Kidney (tissue), 14 donors: ENCODE results near the gene ADGRA1. TPM values are rescaled to one million over a fixed set of nuclear protein-coding genes. Genes with fewer than 3 reads are reported as not detected.
A peak's percentile ranks its signal among the peaks of the same experiment; 100 is the strongest.

ENCODE experiments used
- DNase-seq, 5 donors: peaks; one replicate each; pipeline ENCODE4 v3.0.0-alpha.2; 2013 to 2020
- FAIRE-seq: peaks from 2 replicates; lab custom pipeline; 2012; peaks lifted over from hg19 to GRCh38; lab: Jason Lieb, UNC
- H3K27ac ChIP-seq, 2 donors: one replicate each; pipeline ENCODE4 v1.7.0; 2013; ENCODE audit warnings: low read depth in 2 of 2, low read length in 2 of 2, inconsistent platforms in 1 of 2
- H3K27me3 ChIP-seq: one replicate; pipeline ENCODE4 v1.7.1; 2013; ENCODE audit warnings: low read length, inconsistent platforms; ENCODE audit not compliant: control insufficient read depth, insufficient read depth
- H3K36me3 ChIP-seq, 3 donors: one replicate each; pipeline versions ENCODE4 v1.7.0 to v1.7.1; 2013; ENCODE audit warnings: low read length in 3 of 3, control low read depth in 1 of 3, inconsistent platforms in 1 of 3; ENCODE audit not compliant: insufficient read depth in 3 of 3, control insufficient read depth in 2 of 3
- H3K4me1 ChIP-seq, 3 donors: one replicate each; pipeline versions ENCODE4 v1.7.0 to v1.7.1; 2013; ENCODE audit warnings: low read length in 3 of 3, inconsistent platforms in 1 of 3, low read depth in 1 of 3; ENCODE audit not compliant: control insufficient read depth in 2 of 3, insufficient read depth in 2 of 3
- H3K4me3 ChIP-seq, 3 donors: one replicate each; pipeline versions ENCODE4 v1.7.0 to v1.8.1; 2013; ENCODE audit warnings: low read length in 3 of 3, control low read depth in 1 of 3, inconsistent platforms in 1 of 3
- H3K9ac ChIP-seq, 3 donors: one replicate each; pipeline versions ENCODE4 v1.7.0 to v1.7.1; 2013; ENCODE audit warnings: low read length in 3 of 3, control low read depth in 1 of 3, inconsistent platforms in 1 of 3
- H3K9me3 ChIP-seq, 3 donors: one replicate each; pipeline versions ENCODE4 v1.7.0 to v1.7.1; 2013; ENCODE audit warnings: low read length in 3 of 3, control low read depth in 1 of 3, inconsistent platforms in 1 of 3; ENCODE audit not compliant: control insufficient read depth in 2 of 3, insufficient read depth in 1 of 3
- intact Hi-C: fragments of 100-400 bp; cut with DNase I; formaldehyde crosslinking; loops from one replicate; pipeline ENCODE4 v1.11.1; 2022
- polyA plus RNA-seq: library from polyadenylated mRNA; stranded (reverse); fragments of 350-450 nt; fragmentation: Illumina TruSeq; extraction: RNeasy Lipid Tissue Mini Kit (QIAGEN cat#74804); gene quantifications from one replicate; pipeline ENCODE4 v1.2.3, GENCODE V29; 2014; ENCODE audit warnings: low read depth, low replicate concordance; ENCODE audit not compliant: insufficient read depth
- total RNA-seq: library from RNA; stranded (reverse); fragmentation: NEBNext Ultra II Directional; extraction: Animal tissue kit (Norgen Biotek cat#: 25700); gene quantifications from one replicate; pipeline ENCODE4 v1.2.1, GENCODE V29; 2021
- TF ChIP-seq, protein P1 (sequence below): IDR thresholded peaks from 3 replicates; pipeline ENCODE4 v1.5.1; 2012; ENCODE audit warnings: mild to moderate bottlenecking, moderate library complexity, borderline replicate concordance; ENCODE audit not compliant: insufficient read depth; ENCODE audit errors: extremely low read depth
- donor health status: control.
- donor health status: control.
- donor health status: control.
- donor health status: control.
- donor health status: control.
- donor health status: DM: yes; HTN: yes; CAD: no.
- donor health status: Normal renal cell carcinoma (clear cell type).

The ADGRA1 gene
- total and polyA plus RNA-seq, 2 donors from 2014 or later = 0.91 to 1.1 TPM

DNA sequence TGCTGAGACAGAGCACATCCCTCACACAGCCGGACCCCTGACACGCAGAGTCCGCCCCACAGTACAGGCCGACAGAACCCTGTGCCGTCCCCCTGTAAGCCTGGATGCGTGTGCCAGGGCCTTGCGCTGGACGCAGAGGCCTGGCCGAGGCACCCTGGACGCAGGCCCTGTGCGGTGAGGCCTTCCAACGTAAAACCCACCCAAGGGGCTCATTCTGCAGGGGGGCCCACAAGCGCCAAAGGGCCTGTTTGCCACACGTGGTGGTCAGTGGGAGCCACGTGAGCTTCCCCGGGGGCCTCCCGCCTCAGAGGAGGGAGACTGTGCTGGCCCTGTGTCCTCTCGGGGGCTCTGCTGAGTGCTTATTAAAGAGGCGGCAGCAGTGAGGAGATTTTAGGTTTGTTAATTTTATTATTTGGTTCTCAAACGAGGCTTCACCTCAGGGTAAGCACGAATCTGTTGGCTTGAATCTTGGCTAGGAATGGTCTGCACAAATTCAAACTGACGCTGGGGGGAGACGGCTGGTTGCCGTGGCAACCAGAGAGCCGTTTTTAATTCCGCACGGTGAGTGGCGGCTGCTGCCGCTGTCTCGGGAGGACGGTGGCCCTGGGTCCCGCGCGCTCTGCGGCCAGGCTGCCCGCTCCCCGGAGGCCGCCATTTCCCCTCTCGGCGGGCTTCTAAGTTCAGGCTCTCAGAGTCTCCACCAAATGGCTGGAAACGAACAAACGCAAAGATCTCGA lies 4.9 kb upstream of the ADGRA1 start:
- H3K27ac ChIP-seq = no peak overlapping the region
- intact Hi-C loops = no loop called here
- no peaks in the 10 kb centered on the region for H3K9me3 ChIP-seq
- DNase-seq (peak in 1 of 5 donors; percentile 53), FAIRE-seq (no peak)
- H3K27me3 ChIP-seq = peaks cover 4% of the 10 kb centered on the region
- no peaks in the 10 kb centered on the region for H3K4me1 ChIP-seq
- TF ChIP-seq, protein P1, sequence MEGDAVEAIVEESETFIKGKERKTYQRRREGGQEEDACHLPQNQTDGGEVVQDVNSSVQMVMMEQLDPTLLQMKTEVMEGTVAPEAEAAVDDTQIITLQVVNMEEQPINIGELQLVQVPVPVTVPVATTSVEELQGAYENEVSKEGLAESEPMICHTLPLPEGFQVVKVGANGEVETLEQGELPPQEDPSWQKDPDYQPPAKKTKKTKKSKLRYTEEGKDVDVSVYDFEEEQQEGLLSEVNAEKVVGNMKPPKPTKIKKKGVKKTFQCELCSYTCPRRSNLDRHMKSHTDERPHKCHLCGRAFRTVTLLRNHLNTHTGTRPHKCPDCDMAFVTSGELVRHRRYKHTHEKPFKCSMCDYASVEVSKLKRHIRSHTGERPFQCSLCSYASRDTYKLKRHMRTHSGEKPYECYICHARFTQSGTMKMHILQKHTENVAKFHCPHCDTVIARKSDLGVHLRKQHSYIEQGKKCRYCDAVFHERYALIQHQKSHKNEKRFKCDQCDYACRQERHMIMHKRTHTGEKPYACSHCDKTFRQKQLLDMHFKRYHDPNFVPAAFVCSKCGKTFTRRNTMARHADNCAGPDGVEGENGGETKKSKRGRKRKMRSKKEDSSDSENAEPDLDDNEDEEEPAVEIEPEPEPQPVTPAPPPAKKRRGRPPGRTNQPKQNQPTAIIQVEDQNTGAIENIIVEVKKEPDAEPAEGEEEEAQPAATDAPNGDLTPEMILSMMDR = no peak
- H3K9ac ChIP-seq = no peak overlapping the region
- H3K36me3 ChIP-seq = no peaks in the 10 kb centered on the region
- H3K4me3 ChIP-seq = no peak overlapping the region

DNA sequence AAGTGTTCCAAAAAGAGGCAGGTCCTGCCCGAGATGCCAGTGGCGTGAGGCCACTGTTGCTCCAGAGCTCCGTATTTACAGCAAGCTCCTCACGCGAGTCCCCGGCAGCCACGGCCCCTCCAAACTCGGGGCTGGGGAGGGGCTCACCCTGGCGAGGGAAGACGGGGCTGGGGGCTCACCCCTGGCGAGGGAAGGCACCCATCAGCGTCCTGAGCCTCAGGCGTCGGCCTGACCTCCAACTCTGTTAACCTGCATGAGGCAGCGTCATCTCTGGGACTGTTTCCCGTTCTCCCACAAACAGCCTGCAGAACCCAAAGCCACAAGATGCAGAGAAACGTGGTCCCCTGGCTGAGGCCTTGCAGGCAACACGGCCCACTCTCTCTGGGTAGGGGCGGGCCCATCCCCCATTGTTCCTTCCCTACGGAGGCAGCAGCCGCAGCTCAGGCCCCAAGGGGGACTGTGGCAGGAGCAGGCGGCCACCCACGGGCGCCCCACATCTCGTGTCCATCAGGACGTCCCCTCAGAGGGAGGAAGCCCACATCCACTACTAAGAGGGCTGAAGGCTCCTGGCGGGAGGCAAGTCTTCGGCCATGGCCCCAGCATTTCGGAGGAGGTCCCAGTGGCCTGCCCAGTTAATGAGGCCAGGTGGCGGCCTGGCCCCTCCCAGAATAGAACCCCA lies 4.2 kb upstream of the ADGRA1 start:
- Histone ChIP-seq H3K9me3 (no peaks in the 10 kb centered on the region), H3K4me1 (no peaks in the 10 kb centered on the region), H3K27ac (no peak overlapping the region), H3K4me3 (no peak overlapping the region), H3K27me3 (peaks cover 4% of the 10 kb centered on the region), H3K9ac (no peak overlapping the region), H3K36me3 (no peaks in the 10 kb centered on the region)
- FAIRE-seq (no peak), DNase-seq (peak in 1 of 5 donors; percentile 61)
- intact Hi-C loops = no loop called here
- TF ChIP-seq, protein P1 = no peak

DNA sequence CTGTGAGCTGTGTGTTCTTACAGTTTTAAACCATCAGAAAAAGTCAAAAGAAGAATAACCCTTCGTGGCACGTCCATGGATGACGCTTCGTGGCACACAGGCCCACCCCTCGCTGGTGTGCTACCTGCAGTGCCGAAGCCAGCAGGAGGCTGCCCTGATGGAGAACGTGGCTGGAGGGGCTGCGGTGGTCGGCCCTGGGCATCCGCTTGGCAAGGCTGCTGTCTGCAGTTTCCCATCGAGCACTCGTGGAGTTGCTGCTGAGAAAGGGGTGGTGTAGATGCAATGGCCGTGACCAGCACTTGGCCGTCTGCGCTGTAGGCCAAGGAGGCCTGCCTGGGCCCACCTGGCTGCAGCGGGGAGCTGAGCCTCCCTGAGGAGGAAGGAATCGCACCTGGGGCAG lies 3.2 kb upstream of the ADGRA1 start:
- Histone ChIP-seq H3K9ac (no peak overlapping the region), H3K27me3 (peaks cover 6% of the 10 kb centered on the region), H3K4me1 (no peaks in the 10 kb centered on the region), H3K4me3 (no peak overlapping the region), H3K9me3 (no peaks in the 10 kb centered on the region), H3K27ac (no peak overlapping the region), H3K36me3 (no peaks in the 10 kb centered on the region)
- DNase-seq (peak in 1 of 5 donors; percentile 47), FAIRE-seq (no peak)
- TF ChIP-seq, protein P1 = no peak
- intact Hi-C loops = no loop called here
